ENCODE data around the gene GOLGA6D.
"Not testable (repeated sequence)": the region's sequence is repeated elsewhere in the genome, so short reads cannot be mapped to it uniquely, and the experiment has no call there.

GRCh38 chr15:75274509-75275107, 8.0 kb upstream of the GOLGA6D start:
- peak; percentile 75 for TF ChIP-seq CTCF (IDR thresholded peaks at IDR 0.05)
- TF ChIP-seq EZH2 (IDR thresholded peaks at IDR 0.05; ENCODE audit: borderline replicate concordance, insufficient read depth, low read depth, low read length, poor library complexity, severe bottlenecking), result not testable (repeated sequence)
